Measurements from ENCODE around the gene RAE1. TPM values are rescaled to one million over a fixed set of nuclear protein-coding genes. Genes with fewer than 3 reads are reported as not detected.
A peak's percentile ranks its signal among the peaks of the same experiment; 100 is the strongest.
"Not testable (repeated sequence)": the region's sequence is repeated elsewhere in the genome, so short reads cannot be mapped to it uniquely, and the experiment has no call there.

The RAE1 gene
- total RNA-seq, 1 experiment from 2014 or later: 83.9 TPM

DNA sequence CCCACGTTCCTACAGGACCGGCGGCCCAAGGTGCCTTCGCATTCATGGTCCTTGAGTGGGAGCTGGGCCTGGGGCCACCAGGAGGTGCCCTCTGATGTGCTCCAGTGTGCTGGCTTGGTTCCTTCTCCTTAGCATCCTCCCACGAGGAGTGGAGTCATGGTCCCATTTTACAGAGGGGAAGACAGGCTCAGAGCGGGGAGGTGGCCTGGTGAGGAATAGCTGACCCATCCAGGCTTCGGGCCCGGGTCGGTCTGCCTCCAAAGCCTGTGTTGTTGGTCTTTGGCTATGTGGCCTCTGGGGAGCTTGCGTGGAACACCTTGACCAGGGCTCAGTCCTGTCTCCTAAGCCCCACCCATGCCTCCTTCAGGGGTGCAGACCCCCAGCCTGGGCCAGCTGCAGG lies 62.9 kb downstream of the RAE1 start:
- DNase-seq (ENCODE audit: low read depth): no peak

DNA sequence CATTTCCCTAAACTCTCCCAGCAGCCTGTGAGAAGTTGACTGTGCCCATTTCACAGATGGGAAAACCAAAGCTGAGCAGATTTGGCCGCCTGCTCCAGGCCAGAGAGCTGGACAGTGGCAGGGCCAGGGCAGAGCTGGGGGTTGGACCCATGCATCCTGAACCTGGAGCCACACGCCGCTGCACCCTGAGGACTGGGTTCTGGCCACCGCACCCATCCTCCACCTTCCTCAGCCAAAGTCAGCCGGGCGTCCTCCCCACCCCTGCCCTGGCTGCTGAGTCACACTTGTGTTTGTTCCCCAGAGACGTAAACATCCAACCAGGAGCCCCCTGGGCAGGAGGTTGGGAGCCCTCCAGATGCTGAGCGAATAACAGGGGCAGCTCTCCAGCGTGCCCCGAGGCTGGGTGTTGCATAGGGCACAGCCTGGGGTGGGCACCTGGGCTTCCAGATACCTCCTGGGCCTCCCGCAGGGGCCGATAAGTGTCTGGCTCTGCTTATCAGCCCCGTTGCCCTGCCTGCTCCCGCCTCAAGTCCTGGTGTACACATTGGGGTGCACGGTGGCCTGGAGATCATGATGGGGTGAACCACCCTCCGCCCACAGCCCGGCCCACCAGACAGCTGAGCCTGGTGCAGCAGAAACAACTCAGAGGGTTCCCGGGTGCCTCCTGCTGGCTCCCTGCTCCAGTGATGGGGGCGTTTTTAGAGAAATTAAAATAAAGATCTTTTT lies 64.0 kb downstream of the RAE1 start:
- DNase-seq (ENCODE audit: low read depth): peak; percentile 68

DNA sequence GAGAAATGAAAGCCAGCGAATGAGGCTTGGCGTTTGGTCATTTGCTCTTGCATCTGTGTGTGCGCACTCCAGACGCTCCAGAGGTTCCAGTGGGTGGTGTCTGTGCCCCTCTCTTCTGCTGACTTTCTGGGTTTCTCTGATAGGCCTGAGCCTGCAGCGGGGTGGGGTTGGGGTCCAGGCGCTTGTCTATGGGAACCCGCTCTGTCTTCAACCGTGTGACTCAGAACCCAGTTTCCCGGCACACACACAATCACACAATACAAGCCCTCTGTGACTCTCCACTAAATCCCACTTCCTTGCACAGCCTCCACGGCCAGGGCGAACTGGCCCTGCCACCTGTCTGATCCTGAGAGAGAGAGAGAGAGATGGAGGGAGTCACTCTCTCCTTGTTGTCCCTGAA lies 64.7 kb downstream of the RAE1 start:
- DNase-seq (ENCODE audit: low read depth): no peak

DNA sequence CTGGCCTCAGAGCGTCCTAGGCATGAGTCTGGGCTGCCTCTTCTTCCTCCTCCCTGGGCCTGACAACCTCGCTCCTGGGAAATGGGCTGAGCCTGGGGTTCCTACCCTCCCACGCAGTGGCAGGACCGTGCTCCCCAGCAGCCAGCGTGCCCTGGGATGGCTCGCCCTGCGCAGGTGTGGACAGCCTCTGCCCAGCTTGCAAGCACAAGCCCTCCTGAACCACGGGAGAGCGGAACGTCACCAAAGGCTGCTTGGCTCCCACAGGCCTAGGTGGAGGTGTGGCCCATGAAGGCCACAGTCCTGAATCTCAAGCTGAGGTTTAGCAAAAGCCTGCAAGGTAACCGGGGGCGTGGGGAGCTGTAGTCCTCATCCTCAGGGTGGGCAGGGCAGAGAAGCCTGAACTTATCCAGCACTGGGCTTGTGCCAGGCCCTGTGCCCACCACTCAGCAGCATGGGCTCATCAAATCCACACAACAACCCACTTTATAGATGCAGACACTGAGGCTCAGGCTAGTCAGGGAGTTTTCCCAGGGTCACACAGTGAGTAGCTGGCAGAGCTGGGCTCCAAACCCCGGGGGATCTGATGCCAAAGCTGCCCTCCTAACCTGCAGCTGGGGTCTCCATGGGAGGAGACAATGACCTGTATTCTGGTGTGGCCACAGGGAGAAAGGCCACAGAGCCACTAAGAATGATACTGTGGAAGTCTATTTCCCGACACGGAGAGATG lies 65.4 kb downstream of the RAE1 start:
- no peak for DNase-seq (ENCODE audit: low read depth)

DNA sequence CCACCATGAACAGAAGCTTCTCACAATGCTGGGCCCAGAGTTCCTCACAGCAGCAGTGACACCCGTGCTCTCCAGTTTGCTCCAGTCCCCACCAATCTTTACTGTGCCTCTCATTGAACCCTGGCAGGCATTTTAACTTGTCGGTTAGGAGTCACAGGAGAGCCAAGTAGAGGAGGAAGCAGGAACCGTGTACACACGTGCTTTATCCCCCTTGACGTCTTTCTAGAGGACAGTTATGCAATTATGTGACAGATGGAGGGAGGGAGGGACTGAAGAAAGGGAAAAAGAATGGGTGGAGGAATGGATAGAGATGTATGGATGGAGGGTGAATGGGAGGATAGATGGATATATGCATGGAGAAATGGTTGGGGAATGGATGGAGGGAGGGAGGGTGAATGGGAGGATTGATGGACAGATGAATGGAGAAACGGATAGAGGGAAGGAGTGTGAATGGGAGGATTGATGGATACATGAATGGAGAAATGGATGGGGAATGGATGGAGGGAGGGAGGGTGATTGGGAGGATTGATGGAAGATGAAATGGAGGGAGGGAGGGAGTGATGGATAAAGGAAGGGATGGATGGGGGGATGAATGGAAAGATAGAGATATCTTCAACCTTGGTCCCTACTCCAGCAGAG lies 66.1 kb downstream of the RAE1 start:
- no peak for DNase-seq (ENCODE audit: low read depth)

DNA sequence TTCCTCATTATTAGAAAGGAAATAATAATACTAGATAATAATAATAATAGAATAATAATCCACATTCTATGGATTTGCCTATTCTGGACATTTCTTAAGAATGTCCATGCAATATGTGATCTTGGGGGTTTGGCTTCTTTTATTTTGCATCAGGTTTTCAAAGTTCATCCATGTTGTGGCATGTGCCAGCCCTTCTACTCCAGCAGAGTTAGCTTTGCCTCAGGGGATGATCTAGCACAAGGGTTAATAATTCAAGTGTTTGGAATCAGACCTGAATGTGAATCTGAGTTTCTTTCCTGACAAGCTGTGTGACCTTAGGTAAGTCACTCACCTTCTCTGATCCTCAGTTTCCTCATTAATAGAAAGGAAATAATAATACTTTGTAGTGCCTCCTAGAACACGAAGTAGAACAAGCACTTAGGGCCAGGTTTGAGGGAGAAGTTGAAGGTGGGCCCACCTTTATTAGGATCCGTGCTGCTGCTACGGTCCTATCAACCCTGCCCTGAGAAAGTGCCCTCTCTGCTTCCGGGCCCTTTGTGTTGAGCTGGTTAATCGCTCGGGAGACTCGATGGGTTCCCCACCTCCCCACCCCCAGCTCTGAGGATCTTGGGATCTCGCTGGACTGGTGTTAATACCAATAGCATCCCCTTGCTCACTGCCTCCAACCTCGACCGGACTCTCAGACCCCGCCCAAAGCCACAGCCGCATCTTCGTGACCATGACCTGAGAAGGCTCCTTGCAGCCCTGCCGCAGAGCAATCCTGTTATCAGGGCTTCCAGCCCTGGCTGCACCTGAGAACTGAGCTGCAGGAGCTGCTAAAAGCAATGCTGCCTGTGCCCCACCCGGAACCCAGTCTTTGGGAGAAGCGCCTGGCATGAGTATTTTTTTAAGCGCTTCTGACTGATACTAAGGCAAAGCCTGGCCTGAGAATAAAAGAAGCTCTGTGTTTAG lies 67.0 kb downstream of the RAE1 start:
- no peak for DNase-seq (ENCODE audit: low read depth)

DNA sequence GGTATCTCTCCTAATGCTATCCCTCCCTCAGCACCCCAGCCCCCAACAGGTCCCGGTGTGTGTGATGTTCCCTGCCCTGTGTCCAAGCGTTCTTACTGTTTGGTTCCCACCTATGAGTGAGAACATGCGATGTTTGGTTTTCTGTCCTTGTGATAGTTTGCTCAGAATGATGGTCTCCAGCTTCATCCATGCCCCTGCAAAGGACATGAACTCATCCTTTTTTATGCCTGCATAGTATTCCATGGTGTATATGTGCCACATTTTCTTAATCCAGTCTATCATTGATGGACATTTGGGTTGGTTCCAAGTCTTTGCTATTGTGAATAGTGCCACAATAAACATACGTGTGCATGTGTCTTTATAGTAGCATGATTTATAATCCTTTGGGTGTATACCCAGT lies 68.4 kb downstream of the RAE1 start:
- not testable (repeated sequence) for DNase-seq (ENCODE audit: low read depth)

DNA sequence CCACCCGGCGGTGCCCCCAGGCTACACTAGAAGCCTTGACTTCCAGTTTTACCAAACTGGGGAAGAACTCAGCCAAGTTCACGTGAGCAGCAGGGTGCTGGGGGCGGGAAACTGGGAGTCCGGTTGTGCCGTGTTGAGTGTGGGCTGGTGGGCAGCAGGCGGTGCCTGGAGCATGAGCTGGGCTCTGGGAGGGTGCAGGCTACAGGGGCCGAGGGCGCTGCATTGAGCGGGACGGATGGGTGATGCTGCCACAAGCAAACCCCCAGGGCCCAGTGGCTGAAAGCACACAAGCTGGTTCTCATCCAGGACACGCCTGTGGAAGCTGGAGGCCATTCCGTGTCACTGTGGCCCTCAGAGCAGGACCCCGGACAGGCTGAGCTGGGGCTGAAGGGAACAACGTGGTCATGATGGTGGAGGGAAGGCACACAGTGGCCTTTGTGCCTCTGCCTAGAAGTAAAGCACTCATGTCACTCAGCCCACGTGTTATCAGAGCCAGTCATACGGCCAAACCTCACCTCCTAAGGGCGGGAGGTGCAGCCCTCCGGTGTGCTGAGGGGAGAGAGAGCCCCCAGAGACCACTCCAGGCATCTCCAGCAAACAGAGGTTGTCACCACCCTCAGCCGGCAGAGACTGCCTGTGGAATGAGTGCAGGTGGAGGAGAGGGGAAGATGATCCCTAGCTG lies 69.7 kb downstream of the RAE1 start:
- DNase-seq (ENCODE audit: low read depth): no peak

DNA sequence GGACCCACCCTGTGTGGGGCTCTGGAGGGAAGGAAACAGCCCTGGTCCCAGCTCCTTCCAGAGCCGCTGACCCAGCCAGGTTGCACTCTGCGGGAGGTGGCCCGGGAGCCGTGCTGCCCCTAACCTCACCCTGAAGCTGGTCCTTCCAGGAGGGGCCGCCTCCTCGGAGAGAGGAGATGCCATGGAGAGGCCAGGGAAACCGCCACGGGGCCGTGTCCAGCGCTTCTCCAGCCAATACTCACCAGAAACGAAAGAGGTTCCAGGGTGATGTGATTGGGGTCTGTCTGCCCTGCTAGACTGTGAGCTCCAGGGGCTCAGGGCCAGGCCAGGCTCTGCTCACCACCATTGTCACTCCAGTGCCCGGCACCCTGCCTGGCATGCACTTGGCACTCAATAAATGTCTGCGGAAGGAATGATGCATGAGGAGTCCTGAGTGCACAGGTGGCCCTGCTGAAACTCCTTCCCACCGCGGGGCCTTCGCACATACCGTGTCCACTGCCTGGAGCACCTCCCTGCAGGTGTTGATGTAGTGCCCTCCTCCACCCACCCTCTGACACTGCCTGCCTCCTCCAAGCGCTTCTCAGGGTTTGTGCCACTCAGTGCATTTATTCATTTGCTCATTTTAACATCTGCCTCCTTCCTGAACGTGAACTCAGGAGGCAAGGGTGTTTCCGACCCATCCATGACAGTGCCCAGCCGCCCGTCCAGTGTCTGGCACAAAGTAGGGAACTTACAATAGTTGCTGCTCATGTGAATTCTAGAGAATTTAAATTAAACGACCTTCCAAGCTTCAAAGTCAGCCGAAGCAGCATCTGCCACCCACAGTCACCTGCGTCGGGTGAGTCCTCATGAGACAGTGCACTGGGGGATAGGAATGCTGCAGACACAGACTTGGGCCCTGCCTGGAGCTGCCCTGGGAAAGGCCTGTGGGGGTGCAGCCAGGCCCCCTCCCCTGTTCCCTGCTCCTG lies 70.5 kb downstream of the RAE1 start:
- DNase-seq (ENCODE audit: low read depth): no peak

DNA sequence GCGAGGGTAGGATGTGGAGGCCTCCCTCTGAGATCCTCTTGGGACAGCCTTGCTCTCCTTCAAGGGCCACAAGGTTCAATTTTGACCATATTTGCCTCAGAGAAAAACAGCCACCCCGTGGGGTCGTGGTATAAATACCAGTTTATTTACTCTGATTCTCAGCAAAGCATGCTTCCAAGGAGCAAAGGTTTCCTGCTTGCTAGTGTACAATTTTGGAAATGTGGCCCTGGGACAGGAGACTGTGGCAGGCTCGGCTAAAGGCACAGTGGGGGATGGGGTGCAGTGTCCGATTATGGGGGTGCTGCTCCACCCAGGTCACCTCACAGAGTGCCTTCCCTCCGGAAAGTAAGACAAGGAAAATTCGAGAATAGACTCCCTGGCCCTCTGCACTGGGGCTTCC lies 71.2 kb downstream of the RAE1 start:
- no peak for DNase-seq (ENCODE audit: low read depth)

DNA sequence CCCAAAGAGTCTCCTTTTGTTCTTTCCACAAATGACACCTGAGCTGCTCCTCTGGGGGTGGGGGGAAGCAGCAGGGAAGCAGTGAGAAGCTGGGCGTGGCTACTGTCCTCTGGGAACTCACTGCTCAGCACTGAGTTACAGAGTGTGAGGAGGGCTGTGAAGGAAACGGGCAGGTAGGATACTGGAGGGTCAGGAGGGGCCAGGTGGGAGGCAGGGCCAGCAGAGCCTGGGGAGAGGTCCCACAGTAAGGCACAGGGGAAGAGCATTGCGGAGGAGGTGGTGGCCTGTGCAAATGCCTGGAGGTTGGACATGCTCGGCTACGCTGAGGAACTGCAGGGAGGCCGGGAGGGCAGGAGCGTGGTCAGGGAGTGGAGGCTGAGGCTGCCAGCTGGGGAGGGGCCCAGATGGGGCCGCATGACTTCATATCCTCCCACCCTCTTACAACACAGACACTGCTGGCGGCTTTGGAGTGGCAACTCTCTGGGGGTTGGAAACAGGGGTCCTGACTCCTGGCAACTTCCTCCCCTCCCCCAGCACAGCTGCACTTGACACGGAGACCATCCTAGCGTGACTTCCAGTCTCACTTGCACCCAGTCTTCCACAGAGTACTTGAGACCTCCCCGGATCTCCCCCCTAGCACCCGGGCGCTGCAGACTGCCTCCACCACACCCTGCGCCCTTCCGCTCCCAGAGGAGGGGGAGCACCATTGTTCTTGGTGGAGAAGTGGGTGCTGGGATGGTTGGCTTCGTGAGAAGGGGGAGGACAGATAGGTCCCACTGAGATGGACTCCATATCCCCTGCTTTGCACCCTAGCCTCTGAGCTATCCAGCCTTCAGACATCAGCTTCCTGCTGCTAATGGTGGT lies 74.3 kb downstream of the RAE1 start:
- DNase-seq (ENCODE audit: low read depth): no peak

DNA sequence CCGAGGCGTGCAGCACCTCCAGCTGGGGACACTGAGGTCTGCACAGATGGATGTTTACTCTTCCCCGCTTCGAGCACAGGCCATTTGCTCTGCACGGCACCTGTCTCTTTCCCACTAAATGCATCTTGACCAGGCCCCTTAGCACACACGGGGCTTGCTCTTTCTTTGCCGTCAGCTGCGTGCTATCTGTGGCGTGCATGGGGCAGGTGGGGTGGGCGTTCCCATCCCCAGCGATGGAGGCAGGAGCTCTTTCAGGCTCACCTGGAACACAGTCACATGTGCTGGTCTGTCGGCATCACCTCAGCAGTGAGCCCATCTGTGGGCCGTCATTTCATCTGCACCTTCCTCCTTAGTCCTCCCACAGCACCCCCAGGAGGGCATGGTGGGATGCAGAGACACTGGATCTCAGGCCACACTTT lies 75.2 kb downstream of the RAE1 start:
- DNase-seq (ENCODE audit: low read depth): no peak

DNA sequence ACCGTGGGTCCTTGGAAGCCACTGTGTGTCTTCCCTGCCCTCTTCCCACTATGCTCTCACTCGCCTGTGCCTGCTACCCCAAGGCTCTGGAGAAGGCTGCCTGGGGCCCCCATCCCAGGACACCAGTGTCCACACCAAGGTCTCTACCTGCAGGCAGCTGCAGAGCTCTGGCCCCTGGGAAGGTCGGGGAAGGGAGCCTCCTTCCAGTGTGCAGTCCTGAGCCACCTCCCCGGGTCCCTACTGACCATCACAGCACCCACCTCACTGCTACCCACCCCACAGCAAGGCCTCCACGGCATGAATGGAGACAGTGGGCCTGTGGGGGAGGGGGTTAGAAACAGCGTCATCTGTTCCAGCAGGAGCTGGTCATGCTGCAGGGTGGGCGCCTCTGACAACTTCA lies 75.8 kb downstream of the RAE1 start:
- no peak for DNase-seq (ENCODE audit: low read depth)

DNA sequence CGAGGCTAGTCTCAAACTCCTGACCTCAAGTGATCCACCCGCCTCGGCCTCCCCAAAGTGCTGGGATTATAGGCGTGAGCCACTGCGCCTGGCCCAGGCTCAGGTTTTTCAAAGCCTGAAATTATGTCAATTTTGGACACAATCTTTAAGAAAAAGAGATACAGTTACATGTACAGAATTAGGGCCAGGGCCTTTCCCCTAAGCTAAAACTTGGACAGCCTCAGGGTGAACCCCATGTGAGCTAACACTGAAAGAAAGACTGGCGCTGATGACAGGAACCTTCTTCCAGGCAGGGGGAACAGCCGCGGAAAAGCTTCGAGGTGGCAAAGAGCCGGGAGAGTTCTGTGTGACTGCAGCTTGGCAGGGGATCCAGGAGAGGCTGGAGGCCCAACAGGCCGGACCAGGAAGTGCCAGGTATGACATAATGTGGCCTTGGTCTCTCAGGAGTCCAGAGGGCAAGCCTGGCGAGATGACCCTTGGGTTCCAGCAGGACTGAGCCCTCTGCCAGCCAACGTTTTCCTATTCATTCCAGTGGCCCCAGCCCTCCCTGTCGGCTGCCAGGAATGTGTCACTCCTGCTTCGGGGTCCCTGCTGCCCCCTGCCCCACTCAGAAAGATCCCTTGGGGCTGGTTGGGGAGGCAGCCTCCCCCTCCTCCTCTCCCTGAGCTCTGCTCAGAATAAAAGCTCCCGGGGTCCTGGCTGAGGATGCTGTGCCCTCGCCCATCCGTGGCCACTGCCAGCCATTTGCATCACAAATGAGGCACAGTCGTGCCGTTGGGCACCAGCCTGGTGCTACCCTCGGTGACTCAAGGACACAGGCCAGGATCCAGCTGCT lies 77.5 kb downstream of the RAE1 start:
- DNase-seq (ENCODE audit: low read depth): no peak
